IMR-90 (cell line): ENCODE measurements around the gene LDB2. TPM values are rescaled to one million over a fixed set of nuclear protein-coding genes. Genes with fewer than 3 reads are reported as not detected.

Source experiments
- ATAC-seq: fragments of 200-7000 bp; cut with Tn5 transposase; 2 replicates; pipeline ENCODE4 v1.9.1; 2020; ENCODE audit warnings: low read depth, mild to moderate bottlenecking, moderate library complexity
- BruUV-seq: library from RNA; stranded (reverse); fragments of 400-500 nt; replicated peaks from 2 replicates; lab custom pipeline; 2021; lab: Mats Ljungman, UMichigan
- CTCF ChIA-PET: fragments of 300-600 bp; formaldehyde crosslinking; extraction: SDS; loops from one replicate; lab custom pipeline; 2021; ENCODE audit warnings: antibody characterized with exemption; lab: Yijun Ruan, JAX
- POLR2A ChIA-PET: fragments of 300-600 bp; sonication (Branson Sonifier 250); formaldehyde crosslinking; loops from one replicate; lab custom pipeline; 2022; ENCODE audit warnings: antibody characterized with exemption; ENCODE audit not compliant: unreplicated experiment; lab: Charles Lee
- DNase-seq: peaks from one replicate; pipeline ENCODE4 v3.0.0; 2013
- H2AFZ ChIP-seq: replicated peaks from 2 replicates; pipeline ENCODE3; 2013; ENCODE audit warnings: low read length, mild to moderate bottlenecking; ENCODE audit not compliant: poor library complexity
- H2AK5ac ChIP-seq: 2 replicates; pipeline ENCODE4 v1.6.1; 2013; ENCODE audit warnings: low read depth, low read length, inconsistent platforms
- H2AK9ac ChIP-seq: replicated peaks from 2 replicates; pipeline ENCODE3; 2013; ENCODE audit warnings: mild to moderate bottlenecking, low read depth, low read length, moderate library complexity; ENCODE audit not compliant: poor library complexity
- H2BK120ac ChIP-seq: 2 replicates; pipeline ENCODE4 v1.6.1; 2013; ENCODE audit warnings: low read depth, low read length, inconsistent platforms
- H2BK15ac ChIP-seq: 3 replicates; pipeline ENCODE4 v1.6.1; 2013; ENCODE audit warnings: low read depth, low read length, inconsistent platforms
- H2BK20ac ChIP-seq: 2 replicates; pipeline ENCODE4 v1.6.1; 2013; ENCODE audit warnings: low read depth, mild to moderate bottlenecking, inconsistent platforms, low read length, moderate library complexity
- H2BK5ac ChIP-seq: 2 replicates; pipeline ENCODE4 v1.6.1; 2013; ENCODE audit warnings: mild to moderate bottlenecking, low read depth, low read length, inconsistent platforms; ENCODE audit not compliant: poor library complexity, severe bottlenecking
- H3K14ac ChIP-seq: replicated peaks from 2 replicates; pipeline ENCODE4 v1.6.1; 2013; ENCODE audit warnings: low read depth, low read length, inconsistent platforms
- H3K18ac ChIP-seq: 2 replicates; pipeline ENCODE4 v1.6.1; 2013; ENCODE audit warnings: low read depth, low read length, control low read depth
- H3K23ac ChIP-seq: 2 replicates; pipeline ENCODE4 v1.6.1; 2013; ENCODE audit warnings: low read depth, low read length, inconsistent platforms
- H3K27ac ChIP-seq: 2 replicates; pipeline ENCODE4 v1.5.1; 2013; ENCODE audit warnings: mild to moderate bottlenecking, control low read depth, low read length; ENCODE audit not compliant: insufficient read depth
- H3K27me3 ChIP-seq: 2 replicates; pipeline ENCODE4 v1.6.1; 2013; ENCODE audit warnings: low read length; ENCODE audit not compliant: control insufficient read depth, insufficient read depth
- H3K36me3 ChIP-seq: 2 replicates; pipeline ENCODE4 v1.6.1; 2013; ENCODE audit warnings: low read length, mixed read lengths; ENCODE audit not compliant: control insufficient read depth, insufficient read depth
- H3K4ac ChIP-seq: 2 replicates; pipeline ENCODE4 v1.6.1; 2013; ENCODE audit warnings: low read depth, low read length, inconsistent platforms
- H3K4me1 ChIP-seq: 2 replicates; pipeline ENCODE4 v1.6.1; 2013; ENCODE audit warnings: low read length, mixed read lengths; ENCODE audit not compliant: control insufficient read depth, insufficient read depth
- H3K4me2 ChIP-seq: 2 replicates; pipeline ENCODE4 v1.6.1; 2013; ENCODE audit warnings: low read depth, mild to moderate bottlenecking, control low read depth, low read length, moderate library complexity
- H3K4me3 ChIP-seq: 2 replicates; pipeline ENCODE4 v1.5.1; 2013; ENCODE audit warnings: low read depth, mild to moderate bottlenecking, control low read depth, low read length, moderate library complexity; ENCODE audit not compliant: insufficient read depth
- H3K56ac ChIP-seq: 2 replicates; pipeline ENCODE4 v1.6.1; 2013; ENCODE audit warnings: low read length, inconsistent platforms; ENCODE audit not compliant: insufficient read depth; ENCODE audit errors: extremely low read depth
- H3K79me1 ChIP-seq, 2 experiments: 2 replicates each; pipeline ENCODE4 v1.6.1; 2013; ENCODE audit warnings: low read length in 2 of 2, inconsistent platforms in 1 of 2, low read depth in 1 of 2
- H3K9ac ChIP-seq: 2 replicates; pipeline ENCODE4 v1.6.1; 2013; ENCODE audit warnings: low read depth, low read length, control low read depth
- H3K9me1 ChIP-seq: 2 replicates; pipeline ENCODE4 v1.6.1; 2013; ENCODE audit warnings: low read length, inconsistent platforms; ENCODE audit not compliant: insufficient read depth
- H3K9me3 ChIP-seq: 2 replicates; pipeline ENCODE4 v1.6.1; 2013; ENCODE audit warnings: low read length; ENCODE audit not compliant: control insufficient read depth, insufficient read depth
- H4K20me1 ChIP-seq: 2 replicates; pipeline ENCODE4 v1.6.1; 2013; ENCODE audit warnings: low read length, inconsistent platforms; ENCODE audit not compliant: insufficient read depth
- H4K5ac ChIP-seq: 2 replicates; pipeline ENCODE4 v1.6.1; 2013; ENCODE audit warnings: mild to moderate bottlenecking, low read depth, low read length, control low read depth
- H4K8ac ChIP-seq, 2 experiments: 2 replicates each; pipeline ENCODE4 v1.6.1; 2013; ENCODE audit warnings: low read depth in 2 of 2, low read length in 2 of 2, control low read depth in 1 of 2, inconsistent platforms in 1 of 2
- H4K91ac ChIP-seq: 2 replicates; pipeline ENCODE4 v1.6.1; 2013; ENCODE audit warnings: low read depth, low read length, inconsistent platforms; ENCODE audit not compliant: insufficient read depth
- FOS ChIP-seq: fragments of 150-350 bp; IDR thresholded peaks from 2 replicates; pipeline ENCODE4 v1.6.1; 2016; ENCODE audit warnings: low read depth, low read length
- MAFK ChIP-seq: IDR thresholded peaks from 2 replicates; pipeline ENCODE4 v1.6.1; 2012; ENCODE audit warnings: low read depth, low read length, improper control_type of control experiment
- MAZ ChIP-seq: IDR thresholded peaks from 2 replicates; pipeline ENCODE4 v1.6.1; 2012; ENCODE audit warnings: low read depth, mild to moderate bottlenecking, low read length, improper control_type of control experiment, moderate library complexity, borderline replicate concordance
- USF2 ChIP-seq: fragments of 150-350 bp; IDR thresholded peaks from 2 replicates; pipeline ENCODE4 v1.6.1; 2017; ENCODE audit warnings: mild to moderate bottlenecking, antibody characterized with exemption, low read length, low read depth
- WGBS, 2 experiments: methylation state at CpG; one replicate each; pipeline versions ENCODE4 v1.1.5 to v1.1.7; 2013; ENCODE audit warnings: missing lambda C conversion rate in 2 of 2; ENCODE audit not compliant: insufficient read length in 1 of 2; ENCODE audit errors: extremely low coverage in 2 of 2; 5-methylcytosine and 5-hydroxymethylcytosine counted together
- dilution Hi-C: fragments of 300-500 bp; cut with HindIII; formaldehyde crosslinking; loops from one replicate; pipeline ENCODE4 v1.14.3; 2018; ENCODE audit warnings: low sequenced_read_pairs; ENCODE audit not compliant: unreplicated experiment
- in situ Hi-C: fragments of 300-500 bp; cut with MboI; formaldehyde crosslinking; loops from 3 replicates; pipeline ENCODE4 v1.14.3; 2019; ENCODE audit warnings: low sequenced_read_pairs, inconsistent platforms, mixed read lengths
- intact Hi-C: fragments of 100-400 bp; cut with micrococcal nuclease; formaldehyde crosslinking; loops from 2 replicates; pipeline ENCODE4 v1.10.0; 2022
- polyA plus RNA-seq, 3 experiments: library from polyadenylated mRNA; depleted of rRNA; stranded (reverse); fragments of >200 nt; gene quantifications; 2 replicates each; pipeline ENCODE4 v1.2.3, GENCODE V29; 2012; ENCODE audit warnings: low replicate concordance in 1 of 3
- total RNA-seq: library from RNA; depleted of rRNA; stranded (reverse); fragments of >200 nt; gene quantifications from 2 replicates; pipeline ENCODE4 v1.2.3, GENCODE V29; 2012
- TF ChIP-seq, protein P1 (sequence below): conservative IDR thresholded peaks from 2 replicates; pipeline ENCODE4 v1.5.1; 2012; ENCODE audit warnings: mild to moderate bottlenecking, low read depth, low read length, improper control_type of control experiment

Gene LDB2
- total and polyA plus RNA-seq, 2 of the 4 experiments (the other 2 are of a cell fraction), result 67.9 to 116 TPM

DNA sequence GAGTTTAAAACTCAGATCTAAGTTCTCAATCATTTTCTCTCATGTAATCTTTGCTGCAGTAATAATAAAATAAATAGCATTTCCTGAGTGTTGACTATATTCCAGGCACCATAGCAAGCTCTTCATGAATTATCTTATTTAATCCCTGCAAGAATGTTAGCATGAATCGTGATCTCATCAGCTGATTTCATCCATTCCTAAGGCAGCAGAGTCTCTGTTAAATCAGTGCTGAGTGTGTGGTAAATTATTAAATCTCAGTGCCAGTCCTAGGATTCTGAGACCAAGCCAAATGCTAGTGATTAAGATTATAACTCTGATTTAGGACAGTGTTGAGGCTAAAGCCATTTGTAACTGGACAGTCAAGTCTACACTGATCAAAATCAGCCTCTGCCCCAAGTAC, 431.9 kb downstream of the LDB2 start:
- Histone ChIP-seq H2BK20ac (no peak overlapping the region), H3K36me3 (no peaks in the 10 kb centered on the region), H3K4me1 (no peaks in the 10 kb centered on the region; the same call in 1 of the 2 replicates), H2BK120ac (no peak overlapping the region), H3K9ac (no peak overlapping the region), H3K18ac (no peak overlapping the region), H3K79me1 (no peaks in the 10 kb centered on the region), H4K20me1 (no peaks in the 10 kb centered on the region), H2BK15ac (no peak overlapping the region), H3K4me2 (no peak overlapping the region), H4K8ac (no peak overlapping the region), H3K23ac (no peak overlapping the region), H4K91ac (no peak overlapping the region), H3K9me1 (no peaks in the 10 kb centered on the region), H3K4ac (no peak overlapping the region), H2BK5ac (no peak overlapping the region), H3K9me3 (no peaks in the 10 kb centered on the region), H2AFZ (no peak overlapping the region), H4K5ac (no peak overlapping the region), H3K27ac (no peak overlapping the region), H3K27me3 (peaks cover 7% of the 10 kb centered on the region), H2AK5ac (no peak overlapping the region), H3K14ac (no peak overlapping the region), H2AK9ac (no peak overlapping the region), H3K56ac (no peak overlapping the region), H3K4me3 (no peak overlapping the region)
- intact Hi-C loops, result no loop called here
- dilution Hi-C loops, result no loop called here
- WGBS, 2 experiments, result no CpG with 5 or more reads among the region's 1 CpG
- DNase-seq (no peak), ATAC-seq (no peak)
- ChIA-PET CTCF (no interaction called here), POLR2A (no interaction called here)
- BruUV-seq, result no TSS peak
- in situ Hi-C loops, result no loop called here
- TF ChIP-seq FOS, result no peak
- no peak for TF ChIP-seq USF2
- TF ChIP-seq, protein P1, sequence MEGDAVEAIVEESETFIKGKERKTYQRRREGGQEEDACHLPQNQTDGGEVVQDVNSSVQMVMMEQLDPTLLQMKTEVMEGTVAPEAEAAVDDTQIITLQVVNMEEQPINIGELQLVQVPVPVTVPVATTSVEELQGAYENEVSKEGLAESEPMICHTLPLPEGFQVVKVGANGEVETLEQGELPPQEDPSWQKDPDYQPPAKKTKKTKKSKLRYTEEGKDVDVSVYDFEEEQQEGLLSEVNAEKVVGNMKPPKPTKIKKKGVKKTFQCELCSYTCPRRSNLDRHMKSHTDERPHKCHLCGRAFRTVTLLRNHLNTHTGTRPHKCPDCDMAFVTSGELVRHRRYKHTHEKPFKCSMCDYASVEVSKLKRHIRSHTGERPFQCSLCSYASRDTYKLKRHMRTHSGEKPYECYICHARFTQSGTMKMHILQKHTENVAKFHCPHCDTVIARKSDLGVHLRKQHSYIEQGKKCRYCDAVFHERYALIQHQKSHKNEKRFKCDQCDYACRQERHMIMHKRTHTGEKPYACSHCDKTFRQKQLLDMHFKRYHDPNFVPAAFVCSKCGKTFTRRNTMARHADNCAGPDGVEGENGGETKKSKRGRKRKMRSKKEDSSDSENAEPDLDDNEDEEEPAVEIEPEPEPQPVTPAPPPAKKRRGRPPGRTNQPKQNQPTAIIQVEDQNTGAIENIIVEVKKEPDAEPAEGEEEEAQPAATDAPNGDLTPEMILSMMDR, result no peak
- TF ChIP-seq MAFK, result no peak
- no peak for TF ChIP-seq MAZ
